Measurements from ENCODE around the gene FAM32A. TPM values are rescaled to one million over a fixed set of nuclear protein-coding genes. Genes with fewer than 3 reads are reported as not detected.

FAM32A gene
- total RNA-seq, 1 experiment from 2014 or later = 42.2 TPM

- H3K36me3 Mint-ChIP-seq (ENCODE audit: insufficient read depth, unreplicated experiment) = peaks cover 7% of the 10 kb centered on the region
- no peak for DNase-seq
- CTCF ChIA-PET = no interaction called here
- H3K9me3 Mint-ChIP-seq (ENCODE audit: low read depth, unreplicated experiment) = no peaks in the 10 kb centered on the region
- no peak overlapping the region for H3K27ac Mint-ChIP-seq (ENCODE audit: unreplicated experiment)
- no peaks in the 10 kb centered on the region for H3K27me3 Mint-ChIP-seq (ENCODE audit: unreplicated experiment)
- no peaks in the 10 kb centered on the region for H3K4me1 Mint-ChIP-seq (ENCODE audit: low read depth, unreplicated experiment)
- H3K4me3 Mint-ChIP-seq (ENCODE audit: low read depth, unreplicated experiment) = no peak overlapping the region
- TF ChIP-seq, protein P1, sequence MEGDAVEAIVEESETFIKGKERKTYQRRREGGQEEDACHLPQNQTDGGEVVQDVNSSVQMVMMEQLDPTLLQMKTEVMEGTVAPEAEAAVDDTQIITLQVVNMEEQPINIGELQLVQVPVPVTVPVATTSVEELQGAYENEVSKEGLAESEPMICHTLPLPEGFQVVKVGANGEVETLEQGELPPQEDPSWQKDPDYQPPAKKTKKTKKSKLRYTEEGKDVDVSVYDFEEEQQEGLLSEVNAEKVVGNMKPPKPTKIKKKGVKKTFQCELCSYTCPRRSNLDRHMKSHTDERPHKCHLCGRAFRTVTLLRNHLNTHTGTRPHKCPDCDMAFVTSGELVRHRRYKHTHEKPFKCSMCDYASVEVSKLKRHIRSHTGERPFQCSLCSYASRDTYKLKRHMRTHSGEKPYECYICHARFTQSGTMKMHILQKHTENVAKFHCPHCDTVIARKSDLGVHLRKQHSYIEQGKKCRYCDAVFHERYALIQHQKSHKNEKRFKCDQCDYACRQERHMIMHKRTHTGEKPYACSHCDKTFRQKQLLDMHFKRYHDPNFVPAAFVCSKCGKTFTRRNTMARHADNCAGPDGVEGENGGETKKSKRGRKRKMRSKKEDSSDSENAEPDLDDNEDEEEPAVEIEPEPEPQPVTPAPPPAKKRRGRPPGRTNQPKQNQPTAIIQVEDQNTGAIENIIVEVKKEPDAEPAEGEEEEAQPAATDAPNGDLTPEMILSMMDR (IDR thresholded peaks at IDR 0.05; ENCODE audit: unreplicated experiment) = no peak
- BruUV-seq (replicated peaks) = no TSS peak
- intact Hi-C loops (cut with micrococcal nuclease; ENCODE audit: unreplicated experiment) = no loop called here
Observed at GRCh38 chr19:16232568-16232967, 47.4 kb downstream of the FAM32A start.

GRCh38 chr19:16233081-16233776 is 48.0 kb downstream of the FAM32A start:
- DNase-seq = no peak
- TF ChIP-seq, protein P1 (IDR thresholded peaks at IDR 0.05; ENCODE audit: unreplicated experiment) = no peak
- BruUV-seq (replicated peaks) = no TSS peak

GRCh38 chr19:16233836-16234551 is 48.8 kb downstream of the FAM32A start:
- TF ChIP-seq, protein P1 (IDR thresholded peaks at IDR 0.05; ENCODE audit: unreplicated experiment) = no peak
- BruUV-seq (replicated peaks) = no TSS peak
- Mint-ChIP-seq H3K36me3 (ENCODE audit: insufficient read depth, unreplicated experiment) (peaks cover 7% of the 10 kb centered on the region), H3K27me3 (ENCODE audit: unreplicated experiment) (no peaks in the 10 kb centered on the region), H3K27ac (ENCODE audit: unreplicated experiment) (no peak overlapping the region), H3K4me3 (ENCODE audit: low read depth, unreplicated experiment) (no peak overlapping the region), H3K9me3 (ENCODE audit: low read depth, unreplicated experiment) (no peaks in the 10 kb centered on the region), H3K4me1 (ENCODE audit: low read depth, unreplicated experiment) (no peaks in the 10 kb centered on the region)
- no peak for DNase-seq
- intact Hi-C loops (cut with micrococcal nuclease; ENCODE audit: unreplicated experiment) = no loop called here
- CTCF ChIA-PET = no interaction called here

More at GRCh38 chr19:16233081-16233776, 48.0 kb downstream of the FAM32A start:
- CTCF ChIA-PET = no interaction called here
- Mint-ChIP-seq H3K4me1 (ENCODE audit: low read depth, unreplicated experiment) (no peaks in the 10 kb centered on the region), H3K9me3 (ENCODE audit: low read depth, unreplicated experiment) (no peaks in the 10 kb centered on the region), H3K27ac (ENCODE audit: unreplicated experiment) (no peak overlapping the region), H3K27me3 (ENCODE audit: unreplicated experiment) (no peaks in the 10 kb centered on the region), H3K36me3 (ENCODE audit: insufficient read depth, unreplicated experiment) (peaks cover 7% of the 10 kb centered on the region), H3K4me3 (ENCODE audit: low read depth, unreplicated experiment) (no peak overlapping the region)
- intact Hi-C loops (cut with micrococcal nuclease; ENCODE audit: unreplicated experiment) = no loop called here

- no peaks in the 10 kb centered on the region for H3K9me3 Mint-ChIP-seq (ENCODE audit: low read depth, unreplicated experiment)
- DNase-seq = no peak
- H3K27ac Mint-ChIP-seq (ENCODE audit: unreplicated experiment) = no peak overlapping the region
- CTCF ChIA-PET = no interaction called here
- H3K4me1 Mint-ChIP-seq (ENCODE audit: low read depth, unreplicated experiment) = no peaks in the 10 kb centered on the region
- intact Hi-C loops (cut with micrococcal nuclease; ENCODE audit: unreplicated experiment) = no loop called here
- peaks cover 7% of the 10 kb centered on the region for H3K36me3 Mint-ChIP-seq (ENCODE audit: insufficient read depth, unreplicated experiment)
- TF ChIP-seq, protein P1 (IDR thresholded peaks at IDR 0.05; ENCODE audit: unreplicated experiment) = no peak
- no peak overlapping the region for H3K4me3 Mint-ChIP-seq (ENCODE audit: low read depth, unreplicated experiment)
- BruUV-seq (replicated peaks) = no TSS peak
- H3K27me3 Mint-ChIP-seq (ENCODE audit: unreplicated experiment) = no peaks in the 10 kb centered on the region
Observed at GRCh38 chr19:16234552-16235445, 49.6 kb downstream of the FAM32A start.
